IMR-90 (cell line): Measurements from ENCODE around the gene ACTR2. TPM values are rescaled to one million over a fixed set of nuclear protein-coding genes. Genes with fewer than 3 reads are reported as not detected.

Experiments
- ATAC-seq: fragments of 200-7000 bp; cut with Tn5 transposase; 2 replicates; pipeline ENCODE4 v1.9.1; 2020; ENCODE audit warnings: low read depth, mild to moderate bottlenecking, moderate library complexity
- BruUV-seq: library from RNA; stranded (reverse); fragments of 400-500 nt; replicated peaks from 2 replicates; lab custom pipeline; 2021; lab: Mats Ljungman, UMichigan
- CTCF ChIA-PET: fragments of 300-600 bp; formaldehyde crosslinking; extraction: SDS; loops from one replicate; lab custom pipeline; 2021; ENCODE audit warnings: antibody characterized with exemption; lab: Yijun Ruan, JAX
- POLR2A ChIA-PET: fragments of 300-600 bp; sonication (Branson Sonifier 250); formaldehyde crosslinking; loops from one replicate; lab custom pipeline; 2022; ENCODE audit warnings: antibody characterized with exemption; ENCODE audit not compliant: unreplicated experiment; lab: Charles Lee
- DNase-seq: peaks from one replicate; pipeline ENCODE4 v3.0.0; 2013
- H2AFZ ChIP-seq: replicated peaks from 2 replicates; pipeline ENCODE3; 2013; ENCODE audit warnings: low read length, mild to moderate bottlenecking; ENCODE audit not compliant: poor library complexity
- H2AK5ac ChIP-seq: 2 replicates; pipeline ENCODE4 v1.6.1; 2013; ENCODE audit warnings: low read depth, low read length, inconsistent platforms
- H2AK9ac ChIP-seq: replicated peaks from 2 replicates; pipeline ENCODE3; 2013; ENCODE audit warnings: mild to moderate bottlenecking, low read depth, low read length, moderate library complexity; ENCODE audit not compliant: poor library complexity
- H2BK120ac ChIP-seq: 2 replicates; pipeline ENCODE4 v1.6.1; 2013; ENCODE audit warnings: low read depth, low read length, inconsistent platforms
- H2BK15ac ChIP-seq: 3 replicates; pipeline ENCODE4 v1.6.1; 2013; ENCODE audit warnings: low read depth, low read length, inconsistent platforms
- H2BK20ac ChIP-seq: 2 replicates; pipeline ENCODE4 v1.6.1; 2013; ENCODE audit warnings: low read depth, mild to moderate bottlenecking, inconsistent platforms, low read length, moderate library complexity
- H2BK5ac ChIP-seq: 2 replicates; pipeline ENCODE4 v1.6.1; 2013; ENCODE audit warnings: mild to moderate bottlenecking, low read depth, low read length, inconsistent platforms; ENCODE audit not compliant: poor library complexity, severe bottlenecking
- H3K14ac ChIP-seq: replicated peaks from 2 replicates; pipeline ENCODE4 v1.6.1; 2013; ENCODE audit warnings: low read depth, low read length, inconsistent platforms
- H3K18ac ChIP-seq: 2 replicates; pipeline ENCODE4 v1.6.1; 2013; ENCODE audit warnings: low read depth, low read length, control low read depth
- H3K23ac ChIP-seq: 2 replicates; pipeline ENCODE4 v1.6.1; 2013; ENCODE audit warnings: low read depth, low read length, inconsistent platforms
- H3K27ac ChIP-seq: 2 replicates; pipeline ENCODE4 v1.5.1; 2013; ENCODE audit warnings: mild to moderate bottlenecking, control low read depth, low read length; ENCODE audit not compliant: insufficient read depth
- H3K27me3 ChIP-seq: 2 replicates; pipeline ENCODE4 v1.6.1; 2013; ENCODE audit warnings: low read length; ENCODE audit not compliant: control insufficient read depth, insufficient read depth
- H3K36me3 ChIP-seq: 2 replicates; pipeline ENCODE4 v1.6.1; 2013; ENCODE audit warnings: low read length, mixed read lengths; ENCODE audit not compliant: control insufficient read depth, insufficient read depth
- H3K4ac ChIP-seq: 2 replicates; pipeline ENCODE4 v1.6.1; 2013; ENCODE audit warnings: low read depth, low read length, inconsistent platforms
- H3K4me1 ChIP-seq: 2 replicates; pipeline ENCODE4 v1.6.1; 2013; ENCODE audit warnings: low read length, mixed read lengths; ENCODE audit not compliant: control insufficient read depth, insufficient read depth
- H3K4me2 ChIP-seq: 2 replicates; pipeline ENCODE4 v1.6.1; 2013; ENCODE audit warnings: low read depth, mild to moderate bottlenecking, control low read depth, low read length, moderate library complexity
- H3K4me3 ChIP-seq: 2 replicates; pipeline ENCODE4 v1.5.1; 2013; ENCODE audit warnings: low read depth, mild to moderate bottlenecking, control low read depth, low read length, moderate library complexity; ENCODE audit not compliant: insufficient read depth
- H3K56ac ChIP-seq: 2 replicates; pipeline ENCODE4 v1.6.1; 2013; ENCODE audit warnings: low read length, inconsistent platforms; ENCODE audit not compliant: insufficient read depth; ENCODE audit errors: extremely low read depth
- H3K79me1 ChIP-seq, 2 experiments: 2 replicates each; pipeline ENCODE4 v1.6.1; 2013; ENCODE audit warnings: low read length in 2 of 2, inconsistent platforms in 1 of 2, low read depth in 1 of 2
- H3K9ac ChIP-seq: 2 replicates; pipeline ENCODE4 v1.6.1; 2013; ENCODE audit warnings: low read depth, low read length, control low read depth
- H3K9me1 ChIP-seq: 2 replicates; pipeline ENCODE4 v1.6.1; 2013; ENCODE audit warnings: low read length, inconsistent platforms; ENCODE audit not compliant: insufficient read depth
- H3K9me3 ChIP-seq: 2 replicates; pipeline ENCODE4 v1.6.1; 2013; ENCODE audit warnings: low read length; ENCODE audit not compliant: control insufficient read depth, insufficient read depth
- H4K20me1 ChIP-seq: 2 replicates; pipeline ENCODE4 v1.6.1; 2013; ENCODE audit warnings: low read length, inconsistent platforms; ENCODE audit not compliant: insufficient read depth
- H4K5ac ChIP-seq: 2 replicates; pipeline ENCODE4 v1.6.1; 2013; ENCODE audit warnings: mild to moderate bottlenecking, low read depth, low read length, control low read depth
- H4K8ac ChIP-seq, 2 experiments: 2 replicates each; pipeline ENCODE4 v1.6.1; 2013; ENCODE audit warnings: low read depth in 2 of 2, low read length in 2 of 2, control low read depth in 1 of 2, inconsistent platforms in 1 of 2
- H4K91ac ChIP-seq: 2 replicates; pipeline ENCODE4 v1.6.1; 2013; ENCODE audit warnings: low read depth, low read length, inconsistent platforms; ENCODE audit not compliant: insufficient read depth
- BHLHE40 ChIP-seq: fragments of 150-350 bp; IDR thresholded peaks from 2 replicates; pipeline ENCODE4 v1.6.1; 2016; ENCODE audit warnings: mild to moderate bottlenecking, low read depth, low read length
- CEBPB ChIP-seq: IDR thresholded peaks from 2 replicates; pipeline ENCODE4 v1.6.1; 2012; ENCODE audit warnings: low read depth, low read length, improper control_type of control experiment
- CHD1 ChIP-seq: IDR thresholded peaks from 2 replicates; pipeline ENCODE4 v1.6.1; 2012; ENCODE audit warnings: low read depth, low read length, improper control_type of control experiment
- CTCF ChIP-seq: conservative IDR thresholded peaks from 2 replicates; pipeline ENCODE4 v1.5.1; 2012; ENCODE audit warnings: mild to moderate bottlenecking, low read depth, low read length, improper control_type of control experiment
- ELK1 ChIP-seq: fragments of 150-350 bp; IDR thresholded peaks from 2 replicates; pipeline ENCODE4 v1.6.1; 2016; ENCODE audit warnings: low read depth, mild to moderate bottlenecking, low read length, moderate library complexity, borderline replicate concordance
- FOS ChIP-seq: fragments of 150-350 bp; IDR thresholded peaks from 2 replicates; pipeline ENCODE4 v1.6.1; 2016; ENCODE audit warnings: low read depth, low read length
- MAFK ChIP-seq: IDR thresholded peaks from 2 replicates; pipeline ENCODE4 v1.6.1; 2012; ENCODE audit warnings: low read depth, low read length, improper control_type of control experiment
- MAZ ChIP-seq: IDR thresholded peaks from 2 replicates; pipeline ENCODE4 v1.6.1; 2012; ENCODE audit warnings: low read depth, mild to moderate bottlenecking, low read length, improper control_type of control experiment, moderate library complexity, borderline replicate concordance
- MXI1 ChIP-seq: IDR thresholded peaks from 2 replicates; pipeline ENCODE4 v1.6.1; 2012; ENCODE audit warnings: low read depth, mild to moderate bottlenecking, low read length, moderate library complexity, borderline replicate concordance
- NFE2L2 ChIP-seq: fragments of 150-350 bp; IDR thresholded peaks from 2 replicates; pipeline ENCODE4 v1.6.1; 2016; ENCODE audit warnings: low read depth, mild to moderate bottlenecking, low read length
- POLR2A ChIP-seq: IDR thresholded peaks from 2 replicates; pipeline ENCODE4 v1.6.1; 2012; ENCODE audit warnings: mild to moderate bottlenecking, low read depth, low read length
- RAD21 ChIP-seq: IDR thresholded peaks from 2 replicates; pipeline ENCODE4 v1.6.1; 2012; ENCODE audit warnings: low read length, improper control_type of control experiment
- RCOR1 ChIP-seq: IDR thresholded peaks from 2 replicates; pipeline ENCODE4 v1.6.1; 2012; ENCODE audit warnings: mild to moderate bottlenecking, low read length, improper control_type of control experiment; ENCODE audit not compliant: insufficient replicate concordance
- RFX5 ChIP-seq: IDR thresholded peaks from 2 replicates; pipeline ENCODE4 v1.8.0; 2012; ENCODE audit warnings: low read depth, mild to moderate bottlenecking, low read length, moderate library complexity
- SMC3 ChIP-seq: fragments of 150-350 bp; IDR thresholded peaks from 2 replicates; pipeline ENCODE4 v1.6.1; 2016; ENCODE audit warnings: low read depth, mild to moderate bottlenecking, antibody characterized with exemption, low read length, moderate library complexity
- USF2 ChIP-seq: fragments of 150-350 bp; IDR thresholded peaks from 2 replicates; pipeline ENCODE4 v1.6.1; 2017; ENCODE audit warnings: mild to moderate bottlenecking, antibody characterized with exemption, low read length, low read depth
- WGBS, 2 experiments: methylation state at CpG; one replicate each; pipeline versions ENCODE4 v1.1.5 to v1.1.7; 2013; ENCODE audit warnings: missing lambda C conversion rate in 2 of 2; ENCODE audit not compliant: insufficient read length in 1 of 2; ENCODE audit errors: extremely low coverage in 2 of 2; 5-methylcytosine and 5-hydroxymethylcytosine counted together
- dilution Hi-C: fragments of 300-500 bp; cut with HindIII; formaldehyde crosslinking; loops from one replicate; pipeline ENCODE4 v1.14.3; 2018; ENCODE audit warnings: low sequenced_read_pairs; ENCODE audit not compliant: unreplicated experiment
- in situ Hi-C: fragments of 300-500 bp; cut with MboI; formaldehyde crosslinking; loops from 3 replicates; pipeline ENCODE4 v1.14.3; 2019; ENCODE audit warnings: low sequenced_read_pairs, inconsistent platforms, mixed read lengths
- intact Hi-C: fragments of 100-400 bp; cut with micrococcal nuclease; formaldehyde crosslinking; loops from 2 replicates; pipeline ENCODE4 v1.10.0; 2022
- polyA plus RNA-seq, 3 experiments: library from polyadenylated mRNA; depleted of rRNA; stranded (reverse); fragments of >200 nt; gene quantifications; 2 replicates each; pipeline ENCODE4 v1.2.3, GENCODE V29; 2012; ENCODE audit warnings: low replicate concordance in 1 of 3
- total RNA-seq: library from RNA; depleted of rRNA; stranded (reverse); fragments of >200 nt; gene quantifications from 2 replicates; pipeline ENCODE4 v1.2.3, GENCODE V29; 2012

ACTR2 gene
- total and polyA plus RNA-seq, 2 of the 4 experiments (the other 2 are of a cell fraction), result 141 to 205 TPM

GRCh38 chr2:65279756-65280155, 52.1 kb downstream of the ACTR2 start:
- Histone ChIP-seq H2AK5ac (no peak overlapping the region), H3K14ac (no peak overlapping the region), H2AFZ (no peak overlapping the region), H3K18ac (no peak overlapping the region), H2BK15ac (no peak overlapping the region), H3K4me3 (no peak overlapping the region), H4K5ac (no peak overlapping the region), H2BK120ac (no peak overlapping the region), H3K9me3 (no peaks in the 10 kb centered on the region), H3K36me3 (no peaks in the 10 kb centered on the region; the same call in 1 of the 2 replicates), H3K4me2 (no peak overlapping the region), H4K91ac (no peak overlapping the region), H3K4ac (no peak overlapping the region), H2AK9ac (no peak overlapping the region), H4K20me1 (peaks cover 4% of the 10 kb centered on the region; the same call in 1 of the 2 replicates), H3K4me1 (peaks cover 7% of the 10 kb centered on the region), H2BK20ac (no peak overlapping the region), H2BK5ac (no peak overlapping the region), H3K79me1 (no peaks in the 10 kb centered on the region), H3K27me3 (no peaks in the 10 kb centered on the region), H3K27ac (no peak overlapping the region), H3K23ac (no peak overlapping the region), H3K9ac (no peak overlapping the region), H3K9me1 (peaks cover 16% of the 10 kb centered on the region; the same call in 1 of the 2 replicates), H3K56ac (no peak overlapping the region), H4K8ac (no peak overlapping the region)
- POLR2A ChIA-PET, result no interaction called here
- no TSS peak for BruUV-seq
- no peak for TF ChIP-seq CEBPB
- no peak for TF ChIP-seq RAD21
- no peak for TF ChIP-seq POLR2A
- TF ChIP-seq MAFK, result no peak
- no peak for TF ChIP-seq CHD1
- TF ChIP-seq RCOR1, result no peak
- no peak for TF ChIP-seq RFX5
- TF ChIP-seq USF2, result no peak
- TF ChIP-seq MXI1, result no peak
- TF ChIP-seq SMC3, result no peak
- TF ChIP-seq CTCF, result no peak
- TF ChIP-seq NFE2L2, result no peak
- no peak for TF ChIP-seq MAZ
- TF ChIP-seq FOS, result no peak
- no peak for TF ChIP-seq BHLHE40
- no peak for TF ChIP-seq ELK1
- DNase-seq, result no peak
- dilution Hi-C loops (no loop called here), intact Hi-C loops (loop anchor here (5.0 kb wide), 1 partner anchor 88 kb away; no protein-coding TSS in a partner anchor), in situ Hi-C loops (no loop called here)
- no peak for ATAC-seq
- CTCF ChIA-PET, result interaction anchor here (0.7 kb wide), 1 partner anchor 48 kb away, joined by 4 read pairs; no protein-coding TSS in a partner anchor
- WGBS, 2 experiments, result 94% methylated on average over 3 of the region's 6 CpGs; no CpG with 5 or more reads in 1 of the 2 experiments
